HG03439 (cell line): ENCODE measurements around the gene BNIP5.

Experiments used
- ATAC-seq: cut with Tn5 transposase; IDR thresholded peaks from one replicate; pipeline ENCODE4 v1.9.1; 2021; ENCODE audit warnings: mild to moderate bottlenecking, moderate library complexity; ENCODE audit not compliant: unreplicated experiment

BNIP5 gene

GRCh38 chr6:36336779-36337241 is at the start of gene BNIP5:
BNIP5 (minus strand) TSS chr6:36336888; CDS start chr6:36330690, 6,198 bp downstream.
- ATAC-seq, result no peak

- ATAC-seq, result no peak
Observed at GRCh38 chr6:36384095-36384494, 47.4 kb upstream of the BNIP5 start.

- ATAC-seq, result no peak
Observed at GRCh38 chr6:36383606-36384005, 46.9 kb upstream of the BNIP5 start.

GRCh38 chr6:36382976-36383375 is 46.3 kb upstream of the BNIP5 start:
- no peak for ATAC-seq

GRCh38 chr6:36381502-36382389 is 45.1 kb upstream of the BNIP5 start:
- no peak for ATAC-seq

- ATAC-seq, result no peak
Observed at GRCh38 chr6:36380166-36380565, 43.5 kb upstream of the BNIP5 start.

GRCh38 chr6:36378936-36379335 is 42.2 kb upstream of the BNIP5 start:
- no peak for ATAC-seq

- no peak for ATAC-seq
Observed at GRCh38 chr6:36378243-36378920, 41.7 kb upstream of the BNIP5 start.

GRCh38 chr6:36377594-36377993 is 40.9 kb upstream of the BNIP5 start:
- no peak for ATAC-seq

- ATAC-seq, result no peak
Observed at GRCh38 chr6:36376742-36377141, 40.1 kb upstream of the BNIP5 start.

- no peak for ATAC-seq
Observed at GRCh38 chr6:36376183-36376582, 39.5 kb upstream of the BNIP5 start.

GRCh38 chr6:36375644-36376155 is 39.0 kb upstream of the BNIP5 start:
- ATAC-seq, result no peak

GRCh38 chr6:36374972-36375371 is 38.3 kb upstream of the BNIP5 start:
- no peak for ATAC-seq

GRCh38 chr6:36374194-36374593 is 37.5 kb upstream of the BNIP5 start:
- no peak for ATAC-seq

- ATAC-seq, result no peak
Observed at GRCh38 chr6:36373368-36374019, 36.8 kb upstream of the BNIP5 start.

GRCh38 chr6:36372088-36372487 is 35.4 kb upstream of the BNIP5 start:
- ATAC-seq, result no peak

- ATAC-seq, result no peak
Observed at GRCh38 chr6:36371211-36371610, 34.5 kb upstream of the BNIP5 start.

GRCh38 chr6:36370638-36371037 is 34.0 kb upstream of the BNIP5 start:
- ATAC-seq, result no peak

GRCh38 chr6:36368921-36369865 is 32.5 kb upstream of the BNIP5 start:
- ATAC-seq, result no peak

- no peak for ATAC-seq
Observed at GRCh38 chr6:36368421-36368820, 31.7 kb upstream of the BNIP5 start.
